Measurements from ENCODE around the gene FGF19.

The FGF19 gene

DNA sequence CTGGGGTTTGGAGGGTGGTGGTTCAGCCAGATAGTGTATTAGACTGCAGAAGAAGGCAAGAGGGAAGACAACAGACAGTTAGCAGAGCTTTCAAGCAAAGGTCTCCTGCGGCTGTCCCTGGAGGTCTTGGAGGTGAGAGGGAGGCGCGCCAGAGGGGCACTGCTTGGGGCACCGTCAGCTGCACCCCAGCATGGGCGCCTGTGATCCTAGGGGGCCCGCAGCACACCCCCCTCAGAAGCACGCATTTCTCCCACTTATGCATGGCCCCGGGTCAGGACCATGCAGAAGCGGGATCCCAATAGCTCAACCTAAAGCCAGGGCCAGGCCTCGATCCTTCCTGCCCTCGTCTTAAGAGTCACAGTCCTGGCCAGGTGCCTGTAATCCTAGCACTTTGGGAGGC is 44.8 kb upstream of the FGF19 start:
- Histone ChIP-seq H3K4me1 (ENCODE audit: low read depth, poor library complexity, severe bottlenecking) (no peaks in the 10 kb centered on the region), H4K20me1 (ENCODE audit: insufficient read depth) (no peaks in the 10 kb centered on the region), H3K27ac (no peak overlapping the region), H3K9ac (no peak overlapping the region), H3K4me3 (IDR thresholded peaks at IDR 0.05; ENCODE audit: insufficient read depth, low read depth, low read length) (no peak overlapping the region), H2AFZ (ENCODE audit: low read depth) (no peak overlapping the region), H3K79me2 (ENCODE audit: insufficient read depth, low read depth) (no peaks in the 10 kb centered on the region), H3K27me3 (ENCODE audit: insufficient read depth, low read depth) (no peaks in the 10 kb centered on the region; the same call in 1 of the 2 replicates), H3K36me3 (ENCODE audit: insufficient read depth) (no peaks in the 10 kb centered on the region), H3K4me2 (no peak overlapping the region)
- TF ChIP-seq, protein P1, sequence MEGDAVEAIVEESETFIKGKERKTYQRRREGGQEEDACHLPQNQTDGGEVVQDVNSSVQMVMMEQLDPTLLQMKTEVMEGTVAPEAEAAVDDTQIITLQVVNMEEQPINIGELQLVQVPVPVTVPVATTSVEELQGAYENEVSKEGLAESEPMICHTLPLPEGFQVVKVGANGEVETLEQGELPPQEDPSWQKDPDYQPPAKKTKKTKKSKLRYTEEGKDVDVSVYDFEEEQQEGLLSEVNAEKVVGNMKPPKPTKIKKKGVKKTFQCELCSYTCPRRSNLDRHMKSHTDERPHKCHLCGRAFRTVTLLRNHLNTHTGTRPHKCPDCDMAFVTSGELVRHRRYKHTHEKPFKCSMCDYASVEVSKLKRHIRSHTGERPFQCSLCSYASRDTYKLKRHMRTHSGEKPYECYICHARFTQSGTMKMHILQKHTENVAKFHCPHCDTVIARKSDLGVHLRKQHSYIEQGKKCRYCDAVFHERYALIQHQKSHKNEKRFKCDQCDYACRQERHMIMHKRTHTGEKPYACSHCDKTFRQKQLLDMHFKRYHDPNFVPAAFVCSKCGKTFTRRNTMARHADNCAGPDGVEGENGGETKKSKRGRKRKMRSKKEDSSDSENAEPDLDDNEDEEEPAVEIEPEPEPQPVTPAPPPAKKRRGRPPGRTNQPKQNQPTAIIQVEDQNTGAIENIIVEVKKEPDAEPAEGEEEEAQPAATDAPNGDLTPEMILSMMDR (conservative IDR thresholded peaks at IDR 0.05; ENCODE audit: low read depth, low read length): no peak

DNA sequence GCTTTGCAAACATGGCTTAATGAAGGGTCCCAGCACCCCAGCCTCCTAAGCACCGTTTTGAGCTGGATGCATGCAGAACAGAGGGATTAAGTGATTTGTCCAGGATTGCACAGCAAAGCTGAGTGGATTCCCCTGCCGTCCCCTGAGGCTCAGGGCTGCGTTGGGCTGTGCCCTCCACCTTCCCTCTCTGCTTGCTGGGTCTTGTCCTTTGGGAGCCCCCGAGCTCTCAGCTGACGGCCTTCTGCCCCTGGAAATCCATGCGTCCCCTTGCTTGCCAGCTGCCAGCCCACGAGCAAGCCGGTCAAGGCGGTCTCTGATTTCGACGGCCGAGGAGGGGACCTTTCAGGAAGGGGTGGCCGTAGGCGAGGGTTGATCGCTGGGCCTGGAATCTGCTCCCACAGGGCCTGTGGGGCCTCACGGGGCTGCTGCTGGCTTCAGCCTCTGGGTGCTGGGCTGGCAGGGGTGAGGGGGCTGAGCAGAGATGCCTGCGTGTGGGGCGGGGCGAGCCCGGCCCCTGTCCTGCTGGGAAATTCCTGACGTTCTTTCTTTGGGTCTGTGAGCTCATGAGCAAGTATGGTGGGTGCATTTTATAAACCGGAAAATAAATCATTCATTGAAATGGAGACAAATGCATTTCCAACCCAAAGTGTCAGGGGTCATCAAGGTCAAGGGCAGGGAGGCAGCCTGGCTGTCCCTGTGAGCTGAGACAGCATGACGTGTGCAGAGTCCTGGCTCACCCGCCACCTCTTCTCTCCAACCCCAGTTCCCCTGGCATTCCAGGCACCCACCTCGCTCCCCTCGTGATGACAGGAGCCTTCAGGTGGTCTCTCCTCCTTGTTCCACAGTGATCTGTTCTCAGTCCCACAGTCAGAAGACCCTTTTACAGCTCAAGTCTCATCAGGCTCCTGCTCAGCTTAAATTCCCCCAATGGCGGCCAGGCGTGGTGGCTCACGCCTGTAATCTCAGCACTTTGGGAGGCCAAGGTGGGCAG is 43.2 kb upstream of the FGF19 start:
- H3K36me3 ChIP-seq (ENCODE audit: insufficient read depth): no peaks in the 10 kb centered on the region
- H2AFZ ChIP-seq (ENCODE audit: low read depth): no peak overlapping the region
- H3K4me2 ChIP-seq: no peak overlapping the region
- H3K27me3 ChIP-seq (ENCODE audit: insufficient read depth, low read depth): no peaks in the 10 kb centered on the region; the same call in 1 of the 2 replicates
- TF ChIP-seq, protein P1 (conservative IDR thresholded peaks at IDR 0.05; ENCODE audit: low read depth, low read length): no peak
- H3K27ac ChIP-seq: no peak overlapping the region
- H4K20me1 ChIP-seq (ENCODE audit: insufficient read depth): no peaks in the 10 kb centered on the region
- no peaks in the 10 kb centered on the region for H3K4me1 ChIP-seq (ENCODE audit: low read depth, poor library complexity, severe bottlenecking)
- H3K9ac ChIP-seq: no peak overlapping the region
- no peaks in the 10 kb centered on the region for H3K79me2 ChIP-seq (ENCODE audit: insufficient read depth, low read depth)
- no peak overlapping the region for H3K4me3 ChIP-seq (IDR thresholded peaks at IDR 0.05; ENCODE audit: insufficient read depth, low read depth, low read length)

DNA sequence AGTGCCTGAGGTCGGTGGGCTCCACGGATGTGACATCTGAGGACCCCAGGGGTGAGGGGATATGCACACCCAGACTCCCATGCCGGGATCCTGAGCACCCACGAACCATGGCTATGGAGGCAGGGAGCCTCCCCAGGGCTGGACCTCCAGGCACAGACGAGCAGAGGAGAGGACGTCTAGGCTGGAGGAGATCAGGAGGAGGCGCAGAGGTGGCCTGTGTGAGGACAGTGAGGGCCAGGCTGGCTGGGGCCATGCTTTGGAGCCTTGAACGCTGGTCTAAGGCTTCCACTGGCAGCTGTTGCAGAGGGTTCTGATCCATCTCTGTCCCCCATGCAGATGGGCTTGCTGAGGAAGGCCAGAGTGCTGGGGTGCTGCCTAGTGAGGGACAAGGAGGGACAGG is 42.3 kb upstream of the FGF19 start:
- Histone ChIP-seq H3K4me1 (ENCODE audit: low read depth, poor library complexity, severe bottlenecking) (no peaks in the 10 kb centered on the region), H3K27me3 (ENCODE audit: insufficient read depth, low read depth) (no peaks in the 10 kb centered on the region; the same call in 1 of the 2 replicates), H3K9ac (no peak overlapping the region), H3K4me3 (IDR thresholded peaks at IDR 0.05; ENCODE audit: insufficient read depth, low read depth, low read length) (no peak overlapping the region), H3K4me2 (no peak overlapping the region), H3K79me2 (ENCODE audit: insufficient read depth, low read depth) (no peaks in the 10 kb centered on the region), H2AFZ (ENCODE audit: low read depth) (no peak overlapping the region), H4K20me1 (ENCODE audit: insufficient read depth) (no peaks in the 10 kb centered on the region), H3K36me3 (ENCODE audit: insufficient read depth) (no peaks in the 10 kb centered on the region), H3K27ac (no peak overlapping the region)
- TF ChIP-seq, protein P1 (conservative IDR thresholded peaks at IDR 0.05; ENCODE audit: low read depth, low read length): no peak

DNA sequence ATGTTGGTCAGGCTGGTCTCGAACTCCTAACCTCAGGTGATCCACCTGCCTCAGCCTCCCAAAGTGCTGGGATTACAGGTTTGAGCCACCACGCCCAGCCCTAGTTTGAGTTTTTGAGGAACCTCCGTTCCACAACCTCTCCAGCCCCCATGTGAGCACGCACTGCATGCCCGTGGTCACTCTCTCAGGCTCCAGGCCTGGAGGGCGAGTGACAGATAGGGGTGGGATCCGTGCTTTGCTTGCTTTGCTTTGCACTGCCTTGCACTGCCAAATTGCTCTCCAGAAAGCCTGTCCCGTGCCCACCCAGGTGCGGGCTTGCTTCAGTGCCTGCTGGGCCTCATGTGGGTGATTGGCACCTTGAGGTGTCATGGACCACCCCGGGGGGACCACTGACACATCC is 41.4 kb upstream of the FGF19 start:
- Histone ChIP-seq H3K27me3 (ENCODE audit: insufficient read depth, low read depth) (peaks cover 6% of the 10 kb centered on the region; the same call in 1 of the 2 replicates), H3K27ac (no peak overlapping the region)
- TF ChIP-seq, protein P1 (conservative IDR thresholded peaks at IDR 0.05; ENCODE audit: low read depth, low read length): no peak

More for the DNA sequence above, 41.4 kb upstream of the FGF19 start:
- Histone ChIP-seq H3K4me1 (ENCODE audit: low read depth, poor library complexity, severe bottlenecking) (no peaks in the 10 kb centered on the region), H4K20me1 (ENCODE audit: insufficient read depth) (no peaks in the 10 kb centered on the region), H2AFZ (ENCODE audit: low read depth) (no peak overlapping the region), H3K36me3 (ENCODE audit: insufficient read depth) (no peaks in the 10 kb centered on the region), H3K4me2 (no peak overlapping the region), H3K79me2 (ENCODE audit: insufficient read depth, low read depth) (no peaks in the 10 kb centered on the region), H3K9ac (no peak overlapping the region), H3K4me3 (IDR thresholded peaks at IDR 0.05; ENCODE audit: insufficient read depth, low read depth, low read length) (no peak overlapping the region)

Measured in KMS-11 (cell line).